ENCODE data around the gene CAMSAP1.
"Not testable (repeated sequence)": the region's sequence is repeated elsewhere in the genome, so short reads cannot be mapped to it uniquely, and the experiment has no call there.

CAMSAP1 gene

DNA sequence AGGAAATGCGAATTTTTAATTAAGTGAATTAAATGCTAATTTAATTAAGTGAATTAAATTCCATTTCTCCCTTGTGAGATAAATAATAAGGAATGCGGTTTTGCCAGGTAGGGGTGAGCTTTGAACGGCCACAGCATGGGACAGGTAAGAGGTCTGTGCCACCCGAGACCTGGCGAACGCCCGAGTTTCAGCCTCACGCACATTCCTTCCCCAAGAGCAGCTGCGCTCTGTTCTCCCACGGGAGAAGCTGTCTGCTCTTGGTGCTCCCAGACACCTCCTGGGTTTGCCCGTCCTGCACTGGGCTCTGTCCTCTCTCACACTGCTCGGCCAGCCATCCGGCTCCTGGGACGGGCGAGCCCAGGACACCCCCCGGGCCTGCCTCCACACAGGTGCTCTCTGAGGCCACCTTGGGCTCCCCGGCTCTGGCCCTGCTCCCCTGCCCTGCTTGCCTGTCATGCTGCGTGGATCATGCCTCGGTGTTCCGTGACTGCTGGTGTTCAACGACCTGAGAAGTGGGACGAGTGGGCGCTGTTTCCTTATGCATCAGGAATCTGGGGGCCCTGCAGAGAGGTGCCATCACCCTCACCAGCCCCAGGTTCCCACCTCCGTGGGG is 13.7 kb upstream of the CAMSAP1 start:
- no peak for DNase-seq (ENCODE audit: low read depth in 2 of 2)

- DNase-seq (ENCODE audit: low read depth in 2 of 2) = no peak
Observed at GRCh38 chr9:135920256-135920930, 13.0 kb upstream of the CAMSAP1 start.

DNA sequence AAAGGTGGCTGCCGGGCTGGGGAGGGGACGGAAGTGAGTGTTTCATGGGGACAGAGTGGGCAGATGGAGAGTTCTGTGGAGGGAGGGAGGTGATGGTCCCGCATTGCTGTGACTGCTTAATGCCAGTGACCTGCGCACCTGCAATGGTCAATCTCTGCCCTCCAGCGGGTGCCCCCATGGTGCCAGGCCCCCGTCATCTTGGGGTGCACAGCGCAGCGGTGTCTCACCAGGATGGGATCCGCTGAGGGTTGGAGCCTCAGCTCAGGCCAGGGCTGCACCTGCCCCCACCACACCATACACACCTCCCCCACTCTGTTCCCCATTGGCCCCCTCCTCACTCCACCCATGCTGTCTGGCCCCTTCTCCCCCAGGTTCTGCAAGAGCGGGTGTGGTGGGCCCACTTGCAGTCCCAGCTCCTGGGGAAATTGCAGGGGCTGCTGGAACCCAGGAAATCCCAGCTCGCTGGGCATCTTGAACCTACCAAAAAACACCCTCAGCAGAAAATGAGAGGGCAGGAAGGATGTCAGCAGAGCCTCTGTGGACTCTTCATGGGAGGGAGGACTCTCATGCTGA is 12.1 kb upstream of the CAMSAP1 start:
- DNase-seq (ENCODE audit: low read depth in 2 of 2) = no peak

GRCh38 chr9:135916227-135916626 is 8.9 kb upstream of the CAMSAP1 start:
- not testable (repeated sequence) for DNase-seq (ENCODE audit: low read depth in 2 of 2)

DNA sequence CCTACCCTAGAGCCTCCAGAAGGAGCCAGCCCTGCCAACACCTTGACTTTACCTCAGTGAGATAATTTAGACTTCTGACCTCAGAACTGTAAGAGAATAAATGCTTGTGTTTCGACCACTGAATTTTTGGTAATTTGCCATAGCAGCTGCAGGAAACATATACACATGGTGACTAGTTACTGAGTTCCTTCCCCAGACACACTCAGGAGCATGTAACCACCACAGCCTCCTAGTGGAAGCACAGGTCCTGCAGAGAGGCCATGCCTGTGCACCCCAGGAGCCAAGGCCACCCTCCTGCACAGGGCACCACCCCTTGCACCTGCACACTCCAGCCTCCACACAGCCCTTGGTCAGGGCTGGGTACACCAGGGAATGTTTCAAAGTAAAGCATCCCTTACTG is 7.6 kb upstream of the CAMSAP1 start:
- no peak for DNase-seq (ENCODE audit: low read depth in 2 of 2)

DNA sequence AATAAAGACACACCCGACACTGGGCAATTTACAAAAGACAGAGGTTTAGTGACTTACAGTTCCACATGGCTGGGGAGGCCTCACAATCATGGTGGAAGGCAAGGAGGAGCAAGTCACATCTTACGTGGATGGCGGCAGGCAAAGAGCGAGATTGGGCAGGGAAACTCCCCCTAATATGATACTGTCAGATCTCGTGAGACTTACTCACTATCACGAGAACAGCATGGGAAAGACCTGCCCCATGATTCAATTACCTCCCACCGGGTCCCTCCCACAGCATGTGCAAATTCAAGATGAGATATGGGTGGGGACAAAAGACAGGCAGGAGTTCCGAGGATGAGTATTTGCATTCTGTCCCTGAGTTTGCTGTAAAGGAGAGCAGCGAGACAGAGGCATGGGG is 3.9 kb upstream of the CAMSAP1 start:
- not testable (repeated sequence) for DNase-seq (ENCODE audit: low read depth in 2 of 2)

GRCh38 chr9:135910757-135911156 is 3.4 kb upstream of the CAMSAP1 start:
- no peak for DNase-seq (ENCODE audit: low read depth in 2 of 2)

GRCh38 chr9:135910216-135910615 is 2.9 kb upstream of the CAMSAP1 start:
- DNase-seq (ENCODE audit: low read depth in 2 of 2) = no peak

GRCh38 chr9:135909371-135909770 is 2.0 kb upstream of the CAMSAP1 start:
- no peak for DNase-seq (ENCODE audit: low read depth in 2 of 2)

- DNase-seq (ENCODE audit: low read depth in 2 of 2) = no peak
Observed at GRCh38 chr9:135908754-135909204, 1.4 kb upstream of the CAMSAP1 start.

DNA sequence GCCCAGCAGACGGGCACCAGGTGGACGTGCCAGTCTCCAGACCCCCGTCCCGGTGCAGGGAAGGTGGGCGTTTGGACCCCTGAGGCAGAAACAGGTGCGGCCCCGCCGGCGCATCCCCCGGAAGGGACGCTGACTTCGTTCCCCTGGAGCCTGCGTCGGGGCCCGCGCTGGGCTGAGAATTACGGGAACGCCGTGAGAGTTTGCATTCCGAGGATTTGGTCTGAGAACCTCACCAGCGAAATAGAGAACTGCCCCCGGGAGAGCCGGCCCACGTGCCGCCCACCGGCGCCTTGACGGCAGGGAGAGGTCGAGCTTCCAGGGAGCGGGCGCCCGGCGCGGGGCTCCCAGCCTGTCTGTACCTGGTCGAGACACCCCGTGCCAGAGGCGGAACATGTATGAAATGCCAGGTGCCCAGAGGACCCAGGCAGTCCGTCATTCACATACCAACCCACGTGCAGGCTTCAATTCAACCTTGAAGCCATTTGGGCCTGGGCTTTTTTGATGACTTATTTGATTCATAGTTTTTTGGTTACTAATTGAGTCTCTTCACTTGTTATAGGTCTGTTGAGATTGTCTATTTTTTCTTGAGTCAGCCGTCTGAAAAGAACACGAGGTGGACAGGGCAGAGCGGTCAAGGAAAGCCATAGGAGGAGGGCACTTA is 877 bp upstream of the CAMSAP1 start:
- DNase-seq (ENCODE audit: low read depth in 2 of 2) = no peak

- DNase-seq (ENCODE audit: low read depth in 2 of 2) = no peak
Observed at GRCh38 chr9:135907006-135907430, 328 bp downstream of the CAMSAP1 start.

GRCh38 chr9:135906291-135907005 is 898 bp downstream of the CAMSAP1 start:
- no peak for DNase-seq (ENCODE audit: low read depth in 2 of 2)

DNA sequence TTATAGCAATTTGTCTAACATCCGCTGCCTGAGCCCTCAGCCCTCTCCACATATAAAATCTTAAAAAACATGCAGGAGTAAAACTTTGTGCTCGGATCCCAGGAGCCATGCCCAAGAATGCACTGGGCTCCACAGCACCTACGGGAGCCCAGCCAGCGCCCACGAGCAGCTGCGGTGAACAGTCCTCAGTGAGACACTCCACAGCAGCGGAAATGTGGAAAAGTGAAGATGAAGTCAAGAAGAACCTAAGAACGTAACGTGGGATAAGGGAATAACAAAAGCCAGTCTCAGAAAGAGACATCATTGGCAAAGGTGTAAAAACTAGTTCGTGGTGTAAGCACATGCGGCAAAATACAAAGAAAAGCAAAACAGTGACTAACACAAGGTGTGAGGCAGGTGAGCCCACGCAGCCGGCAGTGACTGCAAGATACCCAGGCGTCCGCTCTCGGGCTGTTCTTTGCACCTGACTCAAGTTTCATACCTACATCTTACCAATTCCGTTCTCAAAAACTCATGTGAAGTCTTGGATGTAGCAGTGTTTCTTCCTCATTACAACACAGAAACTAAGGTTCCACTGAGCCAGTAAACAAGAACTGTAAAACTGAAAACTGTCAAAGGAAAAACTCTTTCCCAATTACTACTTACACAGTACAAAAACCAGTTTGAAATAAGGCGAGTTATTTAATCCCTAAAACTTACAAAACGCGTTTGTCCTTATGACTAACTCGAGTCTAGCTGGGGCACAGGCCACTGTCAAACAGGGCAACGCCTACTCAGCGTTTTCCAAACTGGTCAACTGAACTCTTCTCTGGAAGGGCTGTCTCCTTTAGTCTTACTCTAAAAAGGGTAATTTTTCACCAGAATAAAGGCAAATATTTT is 1.7 kb downstream of the CAMSAP1 start:
- no peak for DNase-seq (ENCODE audit: low read depth in 2 of 2)

- DNase-seq (ENCODE audit: low read depth in 2 of 2) = no peak
Observed at GRCh38 chr9:135903786-135904520, 3.4 kb downstream of the CAMSAP1 start.

GRCh38 chr9:135903358-135903656 is 4.0 kb downstream of the CAMSAP1 start:
- no peak for DNase-seq (ENCODE audit: low read depth in 2 of 2)

DNA sequence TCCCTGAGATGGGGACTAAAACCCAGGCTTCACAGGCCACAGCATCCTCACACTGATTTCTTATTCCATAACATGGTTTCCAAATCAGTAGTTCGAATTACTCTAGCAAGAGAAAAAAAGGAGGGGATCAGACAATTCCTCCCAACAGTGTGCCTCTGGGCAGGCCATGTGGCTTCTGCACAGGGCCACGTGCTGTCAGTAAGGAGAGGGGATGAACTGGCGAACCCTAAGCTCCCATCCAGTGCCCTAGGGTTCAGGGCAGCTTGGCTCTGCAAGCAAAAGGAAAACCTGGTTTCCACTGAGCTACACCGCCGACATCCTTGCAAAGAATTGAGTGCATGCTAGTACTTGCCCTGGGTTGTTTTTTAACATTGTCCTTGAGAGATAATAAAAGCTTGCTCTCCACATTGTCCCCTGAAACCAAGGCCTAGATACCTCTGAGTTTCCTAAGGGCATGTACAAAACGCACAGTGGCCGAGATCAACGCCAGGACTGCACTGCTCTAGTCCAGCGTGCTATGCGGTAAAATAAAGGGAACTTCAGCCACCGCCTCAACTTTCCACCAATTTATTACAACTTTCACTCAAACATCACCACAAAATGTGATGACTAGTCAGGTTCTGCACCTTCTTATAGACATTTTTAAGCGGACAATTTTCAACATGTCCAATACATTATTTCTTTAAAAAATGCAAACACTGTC is 4.5 kb downstream of the CAMSAP1 start:
- DNase-seq (ENCODE audit: low read depth in 2 of 2) = no peak

DNA sequence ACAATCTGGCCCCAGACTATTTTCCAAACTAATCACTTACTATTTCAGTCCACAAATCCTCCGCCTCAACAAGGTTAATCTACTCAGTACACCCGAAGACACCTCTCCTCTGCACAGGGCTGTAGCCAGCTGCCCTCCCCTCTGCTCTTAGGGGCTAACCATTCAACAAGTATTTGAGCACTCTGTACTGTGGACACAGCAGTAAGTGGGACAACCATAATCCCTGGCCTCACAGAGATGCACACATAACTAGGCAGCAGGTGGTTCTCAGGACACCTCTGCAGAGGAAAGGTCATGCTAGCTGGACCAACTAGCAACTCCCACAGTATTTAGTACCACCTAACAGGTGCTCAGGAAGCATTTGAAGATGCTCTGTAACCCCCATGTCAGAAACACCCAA is 5.5 kb downstream of the CAMSAP1 start:
- no peak for DNase-seq (ENCODE audit: low read depth in 2 of 2)

GRCh38 chr9:135901031-135901758 is 6.2 kb downstream of the CAMSAP1 start:
- no peak for DNase-seq (ENCODE audit: low read depth in 2 of 2)
